ENCODE measurements around the gene GAGE1. TPM values are rescaled to one million over a fixed set of nuclear protein-coding genes. Genes with fewer than 3 reads are reported as not detected.

The GAGE1 gene
- total and polyA plus RNA-seq, 2 donors (not counting 1 experiment from before 2014, with no cell fraction given) = not detected

DNA sequence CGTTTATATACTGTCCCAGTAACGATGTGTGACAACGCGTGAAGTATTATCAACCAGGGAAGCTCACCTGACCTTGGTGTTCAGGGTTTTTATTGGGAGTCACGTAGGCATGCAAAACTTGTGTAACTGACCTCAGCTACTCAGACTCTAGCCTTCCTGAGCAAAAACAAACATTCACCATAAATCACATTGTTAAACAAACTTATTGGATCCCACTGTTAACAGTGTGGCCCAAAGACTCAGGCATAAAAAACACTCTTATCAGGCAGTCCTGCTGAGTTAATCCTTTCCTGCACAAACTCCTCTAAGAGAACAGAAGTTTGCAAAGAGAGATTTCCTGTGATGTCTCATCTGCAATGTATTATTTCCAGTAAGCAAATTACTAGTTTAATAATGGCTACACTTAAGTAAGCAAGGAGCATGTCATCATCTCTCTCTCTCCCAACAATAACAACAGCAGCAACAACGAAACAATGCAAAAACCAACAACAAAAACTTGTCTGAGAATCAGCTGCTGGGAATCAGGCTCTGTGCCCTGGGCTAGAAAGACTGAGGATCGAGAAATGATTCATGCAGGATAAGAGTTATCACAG is 12.0 kb downstream of the GAGE1 start:
- H3K4me1 Mint-ChIP-seq = no peaks in the 10 kb centered on the region
- Histone ChIP-seq H2AFZ (ENCODE audit: insufficient read depth, low read depth, low read length, poor library complexity, severe bottlenecking) (no peak overlapping the region), H3K9me3 (ENCODE audit: control extremely low read depth in 1 of 3, control insufficient read depth in 2 of 3, insufficient read depth in 1 of 3, low read length in 2 of 3) (no peaks in the 10 kb centered on the region), H3K4me1 (ENCODE audit: control insufficient read depth in 2 of 2, insufficient read depth in 2 of 2, low read length in 2 of 2) (no peaks in the 10 kb centered on the region), H3K4me3 (ENCODE audit: control extremely low read depth in 1 of 5, extremely low read depth in 1 of 5, insufficient read depth in 1 of 5, low read depth in 2 of 5, low read length in 4 of 5) (no peak overlapping the region), H3K36me3 (replicated peaks in 1 of 2; ENCODE audit: control extremely low read depth in 1 of 2, control insufficient read depth in 1 of 2, extremely low read depth in 1 of 2, insufficient read depth in 2 of 2, low read length in 1 of 2) (no peaks in the 10 kb centered on the region), H3K27me3 (replicated peaks in 1 of 4; ENCODE audit: control extremely low read depth in 1 of 4, control insufficient read depth in 3 of 4, insufficient read depth in 4 of 4, low read length in 3 of 4) (no peaks in the 10 kb centered on the region), H3K27ac (ENCODE audit: low read length in 2 of 2) (no peak overlapping the region), H3K79me2 (ENCODE audit: control insufficient read depth, insufficient read depth, low read length) (no peaks in the 10 kb centered on the region), H3K9ac (ENCODE audit: low read length) (no peak overlapping the region), H4K20me1 (ENCODE audit: control insufficient read depth, insufficient read depth, low read length, poor library complexity, severe bottlenecking) (no peaks in the 10 kb centered on the region), H3K4me2 (replicated peaks; ENCODE audit: low read depth, low read length, poor library complexity, severe bottlenecking) (no peak overlapping the region)
- H3K27me3 Mint-ChIP-seq = peaks cover 3% of the 10 kb centered on the region
- no peaks in the 10 kb centered on the region for H3K9me3 Mint-ChIP-seq (ENCODE audit: insufficient read depth)
- intact Hi-C loops (cut with micrococcal nuclease) = no loop called here
- no peak for DNase-seq
- no peak overlapping the region for H3K27ac Mint-ChIP-seq
- 58% methylated on average over 5 of the region's 7 CpGs for WGBS (ENCODE audit: insufficient coverage)
- no peak overlapping the region for H3K4me3 Mint-ChIP-seq
- ATAC-seq (ENCODE audit: low read depth) = no peak
- CTCF ChIA-PET = no interaction called here
- POLR2A ChIA-PET = no interaction called here
- TF ChIP-seq, protein P1, sequence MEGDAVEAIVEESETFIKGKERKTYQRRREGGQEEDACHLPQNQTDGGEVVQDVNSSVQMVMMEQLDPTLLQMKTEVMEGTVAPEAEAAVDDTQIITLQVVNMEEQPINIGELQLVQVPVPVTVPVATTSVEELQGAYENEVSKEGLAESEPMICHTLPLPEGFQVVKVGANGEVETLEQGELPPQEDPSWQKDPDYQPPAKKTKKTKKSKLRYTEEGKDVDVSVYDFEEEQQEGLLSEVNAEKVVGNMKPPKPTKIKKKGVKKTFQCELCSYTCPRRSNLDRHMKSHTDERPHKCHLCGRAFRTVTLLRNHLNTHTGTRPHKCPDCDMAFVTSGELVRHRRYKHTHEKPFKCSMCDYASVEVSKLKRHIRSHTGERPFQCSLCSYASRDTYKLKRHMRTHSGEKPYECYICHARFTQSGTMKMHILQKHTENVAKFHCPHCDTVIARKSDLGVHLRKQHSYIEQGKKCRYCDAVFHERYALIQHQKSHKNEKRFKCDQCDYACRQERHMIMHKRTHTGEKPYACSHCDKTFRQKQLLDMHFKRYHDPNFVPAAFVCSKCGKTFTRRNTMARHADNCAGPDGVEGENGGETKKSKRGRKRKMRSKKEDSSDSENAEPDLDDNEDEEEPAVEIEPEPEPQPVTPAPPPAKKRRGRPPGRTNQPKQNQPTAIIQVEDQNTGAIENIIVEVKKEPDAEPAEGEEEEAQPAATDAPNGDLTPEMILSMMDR (IDR thresholded peaks at IDR 0.05) = no peak
- TF ChIP-seq EZH2 (IDR thresholded peaks at IDR 0.05; ENCODE audit: borderline replicate concordance, insufficient read depth, low read depth, low read length, poor library complexity, severe bottlenecking) = no peak

DNA sequence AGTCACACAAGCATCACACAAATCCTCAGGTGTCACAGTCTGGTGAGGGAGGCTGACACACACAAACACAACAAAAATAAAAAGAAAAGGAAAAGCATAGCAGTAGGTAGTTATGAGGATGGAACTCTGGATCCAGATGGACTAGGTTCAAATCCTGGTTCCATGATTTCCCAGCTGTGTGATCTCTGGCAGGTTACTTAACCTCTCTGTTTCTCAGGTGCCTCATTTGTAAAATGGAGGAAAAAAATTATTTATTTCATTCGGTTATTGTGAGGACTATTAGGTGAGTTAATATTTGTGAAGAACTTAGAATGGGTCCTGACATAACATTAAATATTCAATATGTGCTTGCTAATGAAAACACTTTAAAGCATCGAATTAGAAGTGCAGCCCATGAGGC is 19.8 kb downstream of the GAGE1 start:
- Histone ChIP-seq H3K4me2 (replicated peaks; ENCODE audit: low read depth, low read length, poor library complexity, severe bottlenecking) (no peak overlapping the region), H3K36me3 (replicated peaks in 1 of 2; ENCODE audit: control extremely low read depth in 1 of 2, control insufficient read depth in 1 of 2, extremely low read depth in 1 of 2, insufficient read depth in 2 of 2, low read length in 1 of 2) (no peaks in the 10 kb centered on the region), H3K4me1 (ENCODE audit: control insufficient read depth in 2 of 2, insufficient read depth in 2 of 2, low read length in 2 of 2) (no peaks in the 10 kb centered on the region), H3K4me3 (ENCODE audit: control extremely low read depth in 1 of 5, extremely low read depth in 1 of 5, insufficient read depth in 1 of 5, low read depth in 2 of 5, low read length in 4 of 5) (no peak overlapping the region), H2AFZ (ENCODE audit: insufficient read depth, low read depth, low read length, poor library complexity, severe bottlenecking) (no peak overlapping the region), H3K79me2 (ENCODE audit: control insufficient read depth, insufficient read depth, low read length) (no peaks in the 10 kb centered on the region), H3K9ac (ENCODE audit: low read length) (no peak overlapping the region), H3K27me3 (replicated peaks in 1 of 4; ENCODE audit: control extremely low read depth in 1 of 4, control insufficient read depth in 3 of 4, insufficient read depth in 4 of 4, low read length in 3 of 4) (no peaks in the 10 kb centered on the region), H4K20me1 (ENCODE audit: control insufficient read depth, insufficient read depth, low read length, poor library complexity, severe bottlenecking) (no peaks in the 10 kb centered on the region), H3K27ac (ENCODE audit: low read length in 2 of 2) (no peak overlapping the region), H3K9me3 (ENCODE audit: control extremely low read depth in 1 of 3, control insufficient read depth in 2 of 3, insufficient read depth in 1 of 3, low read length in 2 of 3) (no peaks in the 10 kb centered on the region)
- no peaks in the 10 kb centered on the region for H3K4me1 Mint-ChIP-seq
- DNase-seq = no peak
- no peak overlapping the region for H3K4me3 Mint-ChIP-seq
- POLR2A ChIA-PET = no interaction called here
- no peaks in the 10 kb centered on the region for H3K27me3 Mint-ChIP-seq
- no peak for ATAC-seq (ENCODE audit: low read depth)
- H3K9me3 Mint-ChIP-seq (ENCODE audit: insufficient read depth) = no peaks in the 10 kb centered on the region
- TF ChIP-seq EZH2 (IDR thresholded peaks at IDR 0.05; ENCODE audit: borderline replicate concordance, insufficient read depth, low read depth, low read length, poor library complexity, severe bottlenecking) = no peak
- TF ChIP-seq, protein P1 (IDR thresholded peaks at IDR 0.05) = no peak
- intact Hi-C loops (cut with micrococcal nuclease) = no loop called here
- CTCF ChIA-PET = no interaction called here
- no peak overlapping the region for H3K27ac Mint-ChIP-seq
- WGBS (ENCODE audit: insufficient coverage) = no CpG with 5 or more reads among the region's 2 CpGs
